Measurements from ENCODE around the gene FBF1. TPM values are rescaled to one million over a fixed set of nuclear protein-coding genes. Genes with fewer than 3 reads are reported as not detected.
"Not testable (repeated sequence)": the region's sequence is repeated elsewhere in the genome, so short reads cannot be mapped to it uniquely, and the experiment has no call there.

FBF1 gene
- total RNA-seq, 2 donors from 2014 or later, result 18.9 to 31.3 TPM

DNA sequence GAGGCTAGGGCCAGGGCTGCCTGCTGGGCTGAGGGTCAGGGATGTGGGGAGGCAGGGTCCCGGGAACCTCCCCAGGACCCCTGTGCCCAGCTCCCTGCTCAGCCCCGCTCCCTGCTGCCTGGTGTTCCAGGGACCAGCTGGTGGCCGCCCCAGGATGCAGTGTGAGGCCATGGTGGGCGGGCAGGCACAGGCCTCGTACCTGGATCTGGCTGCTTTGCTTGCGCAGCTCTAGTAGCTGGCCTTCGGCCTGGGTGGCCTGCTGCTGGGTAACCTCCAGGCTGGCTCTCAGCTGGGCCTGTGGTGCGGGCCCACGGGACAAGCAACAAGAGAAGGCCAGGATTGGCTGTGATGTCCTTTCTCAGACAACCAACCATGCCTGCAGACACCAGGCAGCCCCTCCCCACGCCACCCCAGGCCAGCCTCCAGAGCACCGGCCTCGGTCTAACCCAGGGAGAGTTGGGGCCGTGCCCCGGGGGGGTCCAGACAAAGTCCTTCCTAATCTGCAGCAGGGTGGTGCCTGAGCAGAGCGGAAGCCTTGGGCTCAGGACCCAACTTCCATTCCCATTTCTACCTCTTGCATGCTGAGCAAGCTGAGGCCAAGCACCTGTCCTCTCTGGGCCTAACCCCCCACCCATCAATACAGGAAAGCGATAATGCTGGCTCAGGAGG, 48.2 kb downstream of the FBF1 start:
- no peak for DNase-seq (ENCODE audit: low spot score)
- Histone ChIP-seq H3K27ac (no peak overlapping the region), H3K36me3 (no peaks in the 10 kb centered on the region), H3K9me3 (no peaks in the 10 kb centered on the region), H3K4me1 (replicated peaks) (peaks cover 2% of the 10 kb centered on the region), H3K27me3 (replicated peaks; ENCODE audit: insufficient read depth) (no peaks in the 10 kb centered on the region), H3K4me3 (no peak overlapping the region)
- TF ChIP-seq, protein P1, sequence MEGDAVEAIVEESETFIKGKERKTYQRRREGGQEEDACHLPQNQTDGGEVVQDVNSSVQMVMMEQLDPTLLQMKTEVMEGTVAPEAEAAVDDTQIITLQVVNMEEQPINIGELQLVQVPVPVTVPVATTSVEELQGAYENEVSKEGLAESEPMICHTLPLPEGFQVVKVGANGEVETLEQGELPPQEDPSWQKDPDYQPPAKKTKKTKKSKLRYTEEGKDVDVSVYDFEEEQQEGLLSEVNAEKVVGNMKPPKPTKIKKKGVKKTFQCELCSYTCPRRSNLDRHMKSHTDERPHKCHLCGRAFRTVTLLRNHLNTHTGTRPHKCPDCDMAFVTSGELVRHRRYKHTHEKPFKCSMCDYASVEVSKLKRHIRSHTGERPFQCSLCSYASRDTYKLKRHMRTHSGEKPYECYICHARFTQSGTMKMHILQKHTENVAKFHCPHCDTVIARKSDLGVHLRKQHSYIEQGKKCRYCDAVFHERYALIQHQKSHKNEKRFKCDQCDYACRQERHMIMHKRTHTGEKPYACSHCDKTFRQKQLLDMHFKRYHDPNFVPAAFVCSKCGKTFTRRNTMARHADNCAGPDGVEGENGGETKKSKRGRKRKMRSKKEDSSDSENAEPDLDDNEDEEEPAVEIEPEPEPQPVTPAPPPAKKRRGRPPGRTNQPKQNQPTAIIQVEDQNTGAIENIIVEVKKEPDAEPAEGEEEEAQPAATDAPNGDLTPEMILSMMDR (IDR thresholded peaks at IDR 0.05), result no peak
- TF ChIP-seq POLR2AphosphoS5 (IDR thresholded peaks at IDR 0.05), result no peak
- no peak for TF ChIP-seq POLR2A (IDR thresholded peaks at IDR 0.05)
- 91% methylated on average over 12 of the region's 16 CpGs for whole genome bisulfite sequencing
- intact Hi-C loops (cut with DNase I), result loop anchor here (5.0 kb wide), 1 partner anchor 130 kb away; no protein-coding TSS in a partner anchor

DNA sequence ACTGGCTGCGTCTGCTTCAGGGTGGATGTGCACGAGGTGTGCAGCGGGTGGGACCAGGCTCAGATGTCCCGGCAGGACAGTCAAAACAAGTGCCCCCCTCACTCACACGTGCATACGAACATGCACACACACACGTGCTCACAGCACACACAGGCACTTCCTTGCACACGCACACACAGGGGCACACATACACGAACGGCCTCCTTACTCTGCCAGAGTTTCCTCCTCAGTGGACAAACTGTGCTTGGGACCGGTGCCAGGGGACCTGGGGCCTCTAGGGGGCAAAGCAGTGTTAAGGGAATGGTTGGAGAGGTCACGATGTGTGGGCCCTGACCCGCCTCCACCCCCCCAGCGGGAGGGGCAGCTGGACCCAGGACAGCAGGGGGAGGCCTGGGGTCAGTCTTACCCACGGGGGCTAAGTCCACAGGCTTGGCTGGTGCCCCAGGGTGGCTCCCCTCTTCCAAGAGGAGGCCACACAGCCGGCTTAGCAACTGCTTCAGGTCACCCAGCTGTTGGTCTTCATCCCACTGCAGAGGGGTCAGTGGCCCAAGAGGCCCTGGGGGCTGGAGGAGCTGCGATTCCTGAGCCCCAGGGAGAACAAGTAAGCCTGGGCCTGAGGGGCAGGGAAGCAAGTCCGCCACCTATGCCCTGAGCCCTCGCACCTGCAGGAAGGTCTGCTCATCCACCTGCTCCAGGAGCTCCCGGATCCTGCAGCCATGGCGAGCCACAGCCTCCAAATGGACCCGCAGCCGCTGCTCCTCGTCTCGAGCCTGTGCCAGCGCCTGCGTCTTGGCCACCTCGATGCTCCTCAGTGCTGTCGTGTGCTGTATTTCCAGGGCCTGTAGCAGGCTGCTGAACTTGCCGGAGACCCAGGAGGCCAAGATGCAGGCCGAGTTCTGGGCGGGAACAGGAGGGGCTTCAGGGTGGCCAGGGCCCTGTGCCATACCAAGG, 49.0 kb downstream of the FBF1 start:
- Histone ChIP-seq H3K36me3 (no peaks in the 10 kb centered on the region), H3K27me3 (replicated peaks; ENCODE audit: insufficient read depth) (no peaks in the 10 kb centered on the region), H3K4me3 (no peak overlapping the region), H3K27ac (no peak overlapping the region), H3K9me3 (no peaks in the 10 kb centered on the region), H3K4me1 (replicated peaks) (peaks cover 2% of the 10 kb centered on the region)
- WGBS, result 74% methylated on average over 24 of the region's 32 CpGs
- intact Hi-C loops (cut with DNase I), result loop anchor here (5.0 kb wide), 1 partner anchor 130 kb away; no protein-coding TSS in a partner anchor
- DNase-seq (ENCODE audit: low spot score), result no peak
- TF ChIP-seq POLR2A (IDR thresholded peaks at IDR 0.05) (no peak), POLR2AphosphoS5 (IDR thresholded peaks at IDR 0.05) (no peak)
- TF ChIP-seq, protein P1 (IDR thresholded peaks at IDR 0.05), result no peak

DNA sequence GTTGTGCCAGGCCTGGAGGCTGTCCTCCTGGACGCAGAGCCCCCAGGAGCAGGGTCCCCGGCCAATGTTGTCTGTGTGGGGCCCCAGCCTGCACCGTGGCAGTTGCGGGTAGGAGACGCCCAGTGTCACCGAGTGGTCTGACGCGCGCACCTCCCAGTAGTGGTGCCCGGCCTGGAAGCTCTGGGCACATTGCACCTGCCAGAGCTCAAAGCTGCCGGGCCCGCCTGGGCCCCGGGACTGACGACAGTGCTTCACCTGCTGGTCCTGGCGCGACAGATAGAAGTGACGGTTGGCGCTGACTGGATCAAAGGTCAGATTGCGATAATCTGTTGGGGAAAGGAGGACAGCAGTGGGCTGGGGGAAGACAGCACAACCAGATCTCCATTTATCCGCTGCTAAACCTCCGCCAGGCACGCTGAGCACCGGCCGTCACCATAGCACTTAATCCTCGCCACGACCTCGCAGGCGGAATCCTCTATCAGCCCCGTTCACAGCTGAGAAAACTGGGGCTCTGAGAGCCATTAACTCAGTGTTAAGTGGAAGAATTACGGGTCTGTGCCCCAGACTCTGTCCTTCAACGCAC, 49.7 kb downstream of the FBF1 start:
- no peak overlapping the region for H3K4me3 ChIP-seq
- 92% methylated on average over 29 of the region's 31 CpGs for WGBS
- intact Hi-C loops (cut with DNase I), result loop anchor here (5.0 kb wide), 1 partner anchor 129 kb away; no protein-coding TSS in a partner anchor
- TF ChIP-seq POLR2AphosphoS5 (IDR thresholded peaks at IDR 0.05), result no peak
- no peaks in the 10 kb centered on the region for H3K27me3 ChIP-seq (replicated peaks; ENCODE audit: insufficient read depth)
- no peaks in the 10 kb centered on the region for H3K36me3 ChIP-seq
- H3K4me1 ChIP-seq (replicated peaks), result peaks cover 2% of the 10 kb centered on the region
- DNase-seq (ENCODE audit: low spot score), result no peak
- no peak overlapping the region for H3K27ac ChIP-seq
- no peaks in the 10 kb centered on the region for H3K9me3 ChIP-seq

DNA sequence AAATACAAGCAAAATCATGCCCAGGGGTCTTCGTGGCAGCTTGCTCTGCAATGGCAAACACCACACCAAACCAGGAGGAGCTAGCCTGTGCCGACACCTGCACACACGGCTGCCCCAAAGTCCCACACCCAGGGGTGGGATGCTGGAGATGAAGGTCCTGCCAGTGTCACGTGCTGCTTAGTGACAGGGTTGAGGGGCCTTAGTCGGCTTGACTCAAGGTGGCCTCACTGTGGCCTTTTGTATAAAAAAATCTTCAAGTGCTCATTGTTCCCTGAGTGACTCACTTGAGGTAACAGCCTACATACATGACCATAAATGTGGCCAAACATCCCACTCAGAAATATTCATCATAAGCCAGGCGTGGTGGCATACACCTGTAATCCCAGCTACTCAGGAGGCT, 51.4 kb downstream of the FBF1 start:
- no peak for TF ChIP-seq POLR2A (IDR thresholded peaks at IDR 0.05)
- no peak for TF ChIP-seq POLR2AphosphoS5 (IDR thresholded peaks at IDR 0.05)
- TF ChIP-seq, protein P1 (IDR thresholded peaks at IDR 0.05), result no peak
- Histone ChIP-seq H3K27ac (no peak overlapping the region), H3K27me3 (replicated peaks; ENCODE audit: insufficient read depth) (no peaks in the 10 kb centered on the region), H3K4me1 (replicated peaks) (no peaks in the 10 kb centered on the region), H3K9me3 (no peaks in the 10 kb centered on the region), H3K36me3 (no peaks in the 10 kb centered on the region), H3K4me3 (no peak overlapping the region)
- intact Hi-C loops (cut with DNase I), result no loop called here
- WGBS, result 73% methylated on average over 6 of the region's 6 CpGs
- DNase-seq (ENCODE audit: low spot score), result no peak

DNA sequence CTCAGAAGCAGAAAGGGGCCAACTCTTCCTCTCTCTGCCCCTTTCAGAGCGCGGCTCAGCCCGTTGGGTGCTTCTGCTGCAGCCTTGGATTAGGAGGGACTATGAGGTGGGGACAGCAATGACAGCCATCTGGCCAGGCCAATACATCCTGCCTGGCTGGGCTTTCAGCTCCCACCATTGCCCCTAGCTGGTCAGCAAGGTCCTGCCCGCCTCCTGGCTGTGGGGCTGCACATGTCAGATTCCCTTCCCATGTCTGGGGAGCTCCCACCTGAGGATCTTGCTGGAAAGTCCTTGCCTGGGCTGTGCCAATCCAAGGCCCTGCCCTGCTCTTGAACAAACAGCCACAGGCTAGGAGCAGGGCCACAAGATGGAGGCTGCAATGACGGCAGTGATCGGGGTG, 52.4 kb downstream of the FBF1 start:
- WGBS, result 86% methylated on average over 6 of the region's 6 CpGs
- Histone ChIP-seq H3K27me3 (replicated peaks; ENCODE audit: insufficient read depth) (no peaks in the 10 kb centered on the region), H3K27ac (no peak overlapping the region), H3K9me3 (no peaks in the 10 kb centered on the region), H3K36me3 (no peaks in the 10 kb centered on the region), H3K4me3 (no peak overlapping the region), H3K4me1 (replicated peaks) (no peaks in the 10 kb centered on the region)
- intact Hi-C loops (cut with DNase I), result no loop called here
- DNase-seq (ENCODE audit: low spot score), result no peak
- TF ChIP-seq POLR2A (IDR thresholded peaks at IDR 0.05) (no peak), POLR2AphosphoS5 (IDR thresholded peaks at IDR 0.05) (no peak)
- TF ChIP-seq, protein P1 (IDR thresholded peaks at IDR 0.05), result no peak

DNA sequence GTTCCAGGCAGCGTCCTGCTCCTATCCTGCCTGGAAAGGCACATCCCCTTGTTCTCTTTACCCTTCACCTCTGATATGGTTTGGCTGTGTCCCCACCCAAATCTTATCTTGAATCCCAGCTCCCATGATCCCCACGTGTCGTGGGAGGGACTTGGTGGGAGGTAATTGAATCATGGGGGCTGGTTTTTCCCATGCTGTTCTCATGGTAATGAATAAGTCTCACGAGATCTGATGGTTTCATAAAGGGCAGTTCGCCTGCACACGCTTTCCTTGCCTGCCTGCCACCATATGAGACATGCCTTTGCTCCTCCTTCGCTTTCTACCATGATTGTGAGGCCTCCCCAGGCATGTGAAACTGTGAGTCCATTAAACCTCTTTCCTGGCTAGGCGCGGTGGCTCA, 55.0 kb downstream of the FBF1 start:
- 89% methylated on average over 9 of the region's 9 CpGs for WGBS
- intact Hi-C loops (cut with DNase I); H3K27me3 ChIP-seq (replicated peaks; ENCODE audit: insufficient read depth); H3K4me1 ChIP-seq (replicated peaks); DNase-seq (ENCODE audit: low spot score); H3K36me3 ChIP-seq; H3K4me3 ChIP-seq; H3K9me3 ChIP-seq; H3K27ac ChIP-seq: not testable (repeated sequence)
